Measurements from ENCODE around the gene PROSER3.
"Not testable (repeated sequence)": the region's sequence is repeated elsewhere in the genome, so short reads cannot be mapped to it uniquely, and the experiment has no call there.

The PROSER3 gene

GRCh38 chr19:35754370-35755130 is 3.4 kb upstream of the PROSER3 start:
- DNase-seq = no peak

- peak; percentile 43 for DNase-seq
Measured at GRCh38 chr19:35755131-35755549, 2.8 kb upstream of the PROSER3 start.

- peak; percentile 50 for DNase-seq
Measured at GRCh38 chr19:35755550-35756376, 2.2 kb upstream of the PROSER3 start.

GRCh38 chr19:35756377-35757230 is 1.4 kb upstream of the PROSER3 start, which contains the start of gene HSPB6:
HSPB6 (minus strand) TSS chr19:35757029; CDS start chr19:35757008, 21 bp downstream.
- DNase-seq = peak; percentile 63

- peak; percentile 77 for DNase-seq
Measured at GRCh38 chr19:35757231-35757748, 686 bp upstream of the PROSER3 start.

- DNase-seq = no peak
Measured at GRCh38 chr19:35759697-35760096, 1.7 kb downstream of the PROSER3 start.

- DNase-seq = no peak
Measured at GRCh38 chr19:35760711-35761349, 2.9 kb downstream of the PROSER3 start.

GRCh38 chr19:35764432-35765315 is 6.7 kb downstream of the PROSER3 start:
- DNase-seq = no peak

- DNase-seq = no peak
Measured at GRCh38 chr19:35766571-35767104, 8.7 kb downstream of the PROSER3 start.

- peak; percentile 55 for DNase-seq
Measured at GRCh38 chr19:35767288-35768081, 9.5 kb downstream of the PROSER3 start.

GRCh38 chr19:35768082-35768421 is 10.1 kb downstream of the PROSER3 start:
- DNase-seq = peak; percentile 36

GRCh38 chr19:35772362-35772761 is 14.4 kb downstream of the PROSER3 start:
- not testable (repeated sequence) for DNase-seq

- no peak for DNase-seq
Measured at GRCh38 chr19:35773020-35773806, 15.2 kb downstream of the PROSER3 start.

GRCh38 chr19:35774274-35775045 is 16.5 kb downstream of the PROSER3 start:
- no peak for DNase-seq

- DNase-seq = no peak
Measured at GRCh38 chr19:35775046-35775297, 17.0 kb downstream of the PROSER3 start.

- peak; percentile 86 for DNase-seq
Measured at GRCh38 chr19:35775298-35776101, 17.5 kb downstream of the PROSER3 start, which contains the start of gene ARHGAP33. ARHGAP33 (plus strand) TSS chr19:35775564; CDS start chr19:35775659, 95 bp downstream.

All from right kidney (tissue), 1 donor.